Ramos (cell line): ENCODE measurements around the gene DCX.
"Not testable (repeated sequence)": the region's sequence is repeated elsewhere in the genome, so short reads cannot be mapped to it uniquely, and the experiment has no call there.

Experiments
- in situ Hi-C: fragments of 300-500 bp; cut with MboI; formaldehyde crosslinking; loops from one replicate; pipeline ENCODE4 v1.14.3; 2022; ENCODE audit warnings: low sequenced_read_pairs; ENCODE audit not compliant: unreplicated experiment

Gene DCX

GRCh38 chrX:111375747-111376146, 36.2 kb downstream of the DCX start:
- in situ Hi-C loops = no loop called here

GRCh38 chrX:111372086-111372485, 39.9 kb downstream of the DCX start:
- in situ Hi-C loops = no loop called here

- in situ Hi-C loops = no loop called here
Measured at GRCh38 chrX:111365770-111366325, 46.1 kb downstream of the DCX start.

GRCh38 chrX:111363741-111364140, 48.3 kb downstream of the DCX start:
- in situ Hi-C loops = no loop called here

- in situ Hi-C loops = no loop called here
Measured at GRCh38 chrX:111361751-111362150, 50.2 kb downstream of the DCX start.

GRCh38 chrX:111360839-111361238, 51.2 kb downstream of the DCX start:
- in situ Hi-C loops = no loop called here

GRCh38 chrX:111355523-111356115, 56.4 kb downstream of the DCX start:
- in situ Hi-C loops = no loop called here

- in situ Hi-C loops = no loop called here
Measured at GRCh38 chrX:111354496-111354895, 57.5 kb downstream of the DCX start.

- in situ Hi-C loops = no loop called here
Measured at GRCh38 chrX:111353793-111354192, 58.2 kb downstream of the DCX start.

- in situ Hi-C loops = no loop called here
Measured at GRCh38 chrX:111352424-111352823, 59.6 kb downstream of the DCX start.

- in situ Hi-C loops = no loop called here
Measured at GRCh38 chrX:111349934-111350333, 62.1 kb downstream of the DCX start.

GRCh38 chrX:111349101-111349500, 62.9 kb downstream of the DCX start:
- in situ Hi-C loops = no loop called here

- in situ Hi-C loops = no loop called here
Measured at GRCh38 chrX:111348429-111348828, 63.6 kb downstream of the DCX start.

- in situ Hi-C loops = not testable (repeated sequence)
Measured at GRCh38 chrX:111346150-111346549, 65.8 kb downstream of the DCX start.

- in situ Hi-C loops = no loop called here
Measured at GRCh38 chrX:111340054-111340453, 71.9 kb downstream of the DCX start.

- in situ Hi-C loops = no loop called here
Measured at GRCh38 chrX:111339212-111339611, 72.8 kb downstream of the DCX start.

- in situ Hi-C loops = no loop called here
Measured at GRCh38 chrX:111338095-111338698, 73.8 kb downstream of the DCX start.

GRCh38 chrX:111337067-111337637, 74.8 kb downstream of the DCX start:
- in situ Hi-C loops = no loop called here

- in situ Hi-C loops = no loop called here
Measured at GRCh38 chrX:111336141-111336540, 75.9 kb downstream of the DCX start.

- in situ Hi-C loops = no loop called here
Measured at GRCh38 chrX:111329370-111329769, 82.6 kb downstream of the DCX start.

GRCh38 chrX:111328858-111329257, 83.1 kb downstream of the DCX start:
- in situ Hi-C loops = no loop called here
